DMS79 (cell line): ENCODE measurements around the gene CHCHD10.

Experiments used
- DNase-seq: peaks from one replicate; lab custom pipeline; 2025; lab: John Stamatoyannopoulos, UW

The CHCHD10 gene

DNA sequence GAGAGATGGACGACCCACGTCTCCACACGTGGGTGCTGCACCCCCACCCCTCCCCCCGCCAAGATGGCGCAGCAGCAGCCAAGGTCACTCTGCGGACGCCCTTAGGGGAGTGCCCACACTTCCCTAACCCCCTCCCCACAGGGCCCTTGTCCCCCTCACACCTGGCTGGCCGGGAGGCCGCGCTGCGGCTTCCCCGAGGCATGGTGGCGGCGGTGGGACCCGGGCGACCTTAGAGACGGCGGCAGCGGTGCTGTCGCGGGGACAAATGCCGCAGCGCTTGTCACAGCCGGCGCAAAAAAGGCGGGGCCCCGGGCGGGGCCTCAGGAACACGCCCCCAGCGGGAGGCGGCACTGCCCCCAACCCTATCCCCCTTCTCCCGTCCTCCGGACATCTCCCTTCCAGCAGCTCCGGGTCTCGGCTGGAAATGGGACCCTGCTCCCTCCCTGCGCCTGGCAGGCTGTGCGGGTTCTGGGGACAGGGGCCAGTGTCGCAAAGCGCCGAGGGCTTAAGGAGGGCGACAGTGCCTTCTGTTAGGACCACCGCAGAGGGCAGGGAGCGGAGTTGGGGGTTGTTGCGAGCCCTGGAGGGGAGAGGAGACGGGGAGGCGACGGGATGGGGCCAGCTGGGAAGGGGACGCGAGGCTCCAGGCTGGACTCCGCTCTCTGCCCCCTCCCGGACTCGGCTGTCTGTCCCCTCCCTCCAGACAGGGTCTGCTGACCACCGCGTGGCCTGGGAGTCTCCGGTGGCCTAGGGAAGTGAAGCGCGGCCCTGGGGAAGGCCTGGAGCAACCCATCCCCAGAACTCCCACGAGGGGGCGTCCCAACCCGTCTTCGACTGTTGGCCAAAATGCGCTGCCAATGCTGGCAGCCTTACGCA, at the start of gene CHCHD10:
Gene CHCHD10, minus strand, starts transcription at position 300 of the 876 bp plus-strand sequence. Its CDS starts 98 bp downstream, at position 202.
- peak; percentile 30 for DNase-seq

DNA sequence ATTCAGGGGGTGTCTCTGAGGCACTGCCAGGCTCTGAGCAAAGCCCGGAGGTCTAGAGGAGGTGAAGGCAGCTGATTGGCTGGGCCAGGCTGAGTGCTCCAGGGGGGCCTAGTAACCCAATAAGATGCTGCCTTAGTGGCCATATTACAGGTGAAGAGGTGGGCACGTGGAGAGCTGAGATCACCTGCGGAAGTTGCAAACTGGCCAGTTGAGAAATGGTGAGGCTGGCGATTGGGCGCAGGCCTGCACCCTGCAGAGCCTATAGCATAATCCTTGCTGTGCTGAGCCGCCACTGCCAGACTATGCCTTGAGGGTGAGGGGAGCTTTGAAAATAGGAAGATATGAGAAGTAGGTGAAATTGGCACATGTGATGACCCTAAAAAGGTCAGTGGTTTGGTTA, 49.4 kb upstream of the CHCHD10 start:
- DNase-seq: no peak

GRCh38 chr22:23816156-23816976, 48.6 kb upstream of the CHCHD10 start:
- DNase-seq: no peak

DNA sequence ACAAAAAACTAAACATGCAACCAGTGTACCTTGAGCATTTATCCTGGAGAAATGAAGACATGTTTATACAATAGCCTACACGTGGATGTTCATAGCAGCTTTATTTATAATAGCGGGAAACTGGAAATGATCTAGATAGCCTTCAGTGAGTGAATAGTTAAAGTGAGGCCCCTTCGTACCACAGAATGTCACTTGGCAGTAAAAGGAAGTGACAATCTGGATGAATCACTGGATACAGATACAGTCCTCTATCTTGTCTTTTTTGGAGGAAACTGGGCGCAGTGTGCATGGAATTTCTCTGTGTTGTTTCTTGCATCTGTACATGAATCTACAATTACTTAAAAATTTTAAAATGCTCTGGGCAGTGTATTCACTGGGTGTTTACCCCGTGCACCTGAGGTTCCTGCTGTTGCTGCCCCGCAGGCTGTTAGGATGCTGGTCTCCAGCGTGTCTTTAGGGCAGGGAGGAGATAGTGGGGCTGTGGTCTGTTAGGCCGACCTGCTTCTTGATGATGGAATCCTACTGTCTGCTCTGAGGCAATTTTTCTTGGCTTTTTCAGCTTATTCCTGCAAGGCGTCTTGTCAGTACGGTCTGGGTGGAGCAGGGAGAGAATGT, 47.9 kb upstream of the CHCHD10 start:
- DNase-seq: no peak

- no peak for DNase-seq
Measured at GRCh38 chr22:23812378-23812777, 44.6 kb upstream of the CHCHD10 start.

- DNase-seq: no peak
Measured at GRCh38 chr22:23806837-23807236, 39.1 kb upstream of the CHCHD10 start.

- no peak for DNase-seq
Measured at GRCh38 chr22:23804781-23805291, 37.1 kb upstream of the CHCHD10 start.

GRCh38 chr22:23803001-23803819, 35.4 kb upstream of the CHCHD10 start:
- no peak for DNase-seq

- no peak for DNase-seq
Measured at GRCh38 chr22:23801886-23802377, 34.2 kb upstream of the CHCHD10 start.

DNA sequence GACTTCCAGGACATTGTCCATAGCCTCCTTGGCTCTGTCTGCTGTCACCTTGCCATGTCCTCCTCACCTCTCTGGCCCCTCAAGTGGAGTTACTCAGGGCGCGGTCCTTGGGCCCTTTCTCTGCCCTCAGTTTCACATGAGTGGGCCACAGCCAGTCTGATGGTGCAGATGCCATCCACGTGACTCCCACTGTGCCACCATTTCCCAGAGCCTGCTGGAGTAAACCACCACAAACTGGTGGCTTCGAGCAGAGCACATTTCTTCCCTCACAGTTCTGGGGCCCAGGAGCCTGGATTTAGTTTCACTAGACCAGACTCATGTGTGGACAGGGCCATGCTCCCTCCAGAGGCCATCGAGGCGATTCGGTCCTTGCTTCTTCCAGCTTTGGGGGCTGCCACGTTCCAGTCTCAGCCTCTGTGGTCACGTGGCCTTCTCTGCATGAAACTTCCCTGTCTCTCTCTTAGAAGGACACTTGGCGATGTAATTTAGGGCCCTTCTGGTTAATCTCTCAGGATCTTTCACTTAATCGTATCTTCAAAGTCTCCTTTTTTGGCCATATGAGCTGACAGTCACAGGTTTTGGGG, 33.6 kb upstream of the CHCHD10 start:
- no peak for DNase-seq

GRCh38 chr22:23800297-23801237, 32.8 kb upstream of the CHCHD10 start:
- no peak for DNase-seq

DNA sequence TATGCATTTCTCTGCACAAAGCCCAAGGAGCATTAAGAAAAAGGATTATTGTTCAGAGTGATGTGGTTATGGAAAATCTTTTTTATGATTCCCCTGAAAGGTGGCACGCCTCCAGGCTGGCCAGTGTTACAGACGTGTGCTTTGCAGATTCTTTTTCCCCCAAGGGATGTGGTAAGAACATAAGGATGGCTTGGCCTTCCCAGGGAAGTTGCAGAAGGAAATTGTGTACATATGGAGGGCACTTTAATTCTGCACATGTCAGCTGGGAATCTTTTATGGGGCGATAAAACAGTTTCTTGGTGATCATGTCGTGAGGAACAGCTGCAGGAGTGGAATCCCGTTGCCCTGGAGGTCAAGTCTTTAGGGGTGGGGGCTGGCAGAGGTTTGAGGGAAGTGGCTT, 28.7 kb upstream of the CHCHD10 start:
- DNase-seq: no peak

- no peak for DNase-seq
Measured at GRCh38 chr22:23793326-23793725, 25.6 kb upstream of the CHCHD10 start.

- DNase-seq: no peak
Measured at GRCh38 chr22:23791738-23792645, 24.2 kb upstream of the CHCHD10 start.

DNA sequence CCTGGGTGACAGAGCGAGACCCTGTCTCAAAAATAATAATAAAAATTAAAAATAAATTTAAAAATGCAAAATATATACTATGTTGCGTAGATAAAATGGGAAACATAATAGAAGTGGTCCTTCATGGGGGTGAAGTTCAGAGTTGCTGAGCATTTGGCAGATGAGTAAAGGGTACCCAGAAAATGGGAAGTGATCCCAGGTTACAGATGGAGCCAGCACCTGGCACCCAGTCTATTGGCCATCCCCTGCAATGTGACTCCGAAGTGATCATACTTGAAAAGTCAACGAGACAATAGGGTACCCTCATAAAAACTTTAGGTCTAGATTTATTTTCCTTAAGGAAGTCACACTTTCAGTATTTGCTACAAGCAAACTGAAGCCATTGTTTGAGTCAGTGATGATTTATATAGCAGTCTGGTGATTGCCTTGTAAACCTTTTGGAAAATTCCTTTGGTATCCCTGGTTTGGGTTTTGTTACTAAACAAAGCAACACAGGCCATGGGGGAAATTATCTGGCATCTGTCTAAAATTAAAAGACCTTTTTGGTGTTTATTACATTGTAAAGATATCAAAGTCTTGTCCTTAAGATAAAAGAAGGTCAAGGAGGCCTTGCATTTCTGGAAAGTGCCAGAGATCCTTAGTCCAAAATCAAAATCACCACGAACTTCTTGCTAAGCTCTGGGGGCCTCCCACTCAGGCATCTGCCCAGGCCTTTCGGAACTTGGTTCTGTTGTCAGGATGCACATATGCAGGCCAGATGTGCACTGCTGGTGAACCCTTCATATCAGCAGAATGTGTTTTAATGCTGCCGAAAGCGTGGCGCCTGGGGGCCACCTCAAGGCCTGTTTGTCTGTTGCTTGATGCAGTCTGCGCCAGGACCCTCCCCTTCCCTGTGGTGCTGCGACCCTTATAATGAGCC, 23.3 kb upstream of the CHCHD10 start:
- DNase-seq: no peak

DNA sequence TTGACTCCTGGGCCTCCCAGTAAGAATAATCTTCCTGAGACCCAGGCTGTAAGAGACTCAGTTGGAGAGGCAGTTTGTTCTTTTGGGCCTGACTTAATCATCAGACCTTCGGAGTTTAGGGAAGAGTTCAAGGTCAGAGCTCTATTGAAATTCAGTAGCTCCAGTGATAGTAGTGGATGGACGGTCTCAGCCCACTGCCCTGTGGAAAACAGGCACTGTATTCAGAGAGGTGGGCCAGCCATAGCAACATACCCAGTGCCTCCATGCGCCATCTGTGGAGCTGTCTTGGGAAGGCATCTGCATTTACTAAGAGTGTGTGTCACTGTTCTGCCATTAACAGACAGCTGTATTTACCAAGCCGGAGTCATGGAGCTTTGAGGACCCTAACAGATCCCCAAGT, 21.9 kb upstream of the CHCHD10 start:
- DNase-seq: no peak

DNA sequence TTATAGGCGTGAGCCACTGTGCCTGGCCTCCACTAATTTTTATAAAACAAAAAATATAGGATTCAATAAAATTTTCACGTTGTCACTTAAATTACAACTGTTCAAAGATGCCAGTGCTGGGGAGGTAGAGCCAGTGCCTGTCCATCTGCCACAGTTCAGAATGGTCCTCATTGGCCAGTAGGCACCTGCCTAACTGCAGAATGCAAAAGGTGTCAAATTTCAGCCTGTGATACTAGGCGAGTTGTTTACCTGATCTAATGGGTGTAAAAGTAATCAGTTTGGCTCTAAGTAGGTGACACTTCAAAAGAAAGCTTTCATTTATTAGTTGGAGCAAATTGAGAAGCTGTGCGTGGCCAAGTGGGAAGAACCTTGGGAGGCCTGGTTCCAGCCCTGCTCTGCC, 21.3 kb upstream of the CHCHD10 start:
- DNase-seq: no peak

DNA sequence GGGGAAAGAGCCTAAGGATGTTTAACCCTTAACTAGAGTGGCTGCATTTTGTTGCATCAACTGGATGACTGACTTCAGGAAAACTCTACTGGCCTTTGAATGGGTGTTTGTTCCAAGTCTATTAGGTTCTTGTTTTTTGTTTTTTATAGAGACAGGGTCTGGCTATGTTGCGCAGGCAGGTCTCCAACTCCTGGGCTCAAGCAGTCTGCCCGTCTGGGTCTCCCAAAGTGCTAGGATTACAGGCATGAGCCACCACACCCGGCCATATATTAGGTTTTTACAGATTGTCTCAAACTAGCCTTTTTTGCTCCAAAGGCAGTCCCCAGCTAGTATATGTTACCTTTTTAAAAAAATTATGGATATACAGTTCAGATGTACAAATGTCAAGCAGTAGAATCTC, 20.1 kb upstream of the CHCHD10 start:
- DNase-seq: no peak
